Coronary artery (tissue), 2 donors: ENCODE measurements around the gene RPL6.

Source experiments
- DNase-seq: peaks from one replicate; pipeline ENCODE4 v3.0.0-alpha.2; 2017; ENCODE audit warnings: low spot score
- H3K27ac ChIP-seq, 2 donors: fragments of 200-600 bp; sonication (generic); one replicate each; pipeline ENCODE4 v1.5.1; 2016 to 2019
- H3K4me3 ChIP-seq: fragments of 200-600 bp; sonication (generic); 2 replicates; pipeline ENCODE4 v1.5.1; 2016; ENCODE audit warnings: mild to moderate bottlenecking, moderate library complexity
- CTCF ChIP-seq: fragments of 200-600 bp; sonication (generic); IDR thresholded peaks from one replicate; pipeline ENCODE4 v1.5.1; 2019; ENCODE audit warnings: antibody characterized with exemption

RPL6 gene

GRCh38 chr12:112357214-112357613 lies 52.2 kb downstream of the RPL6 start:
- no peak for TF ChIP-seq CTCF
- no peak for DNase-seq
- Histone ChIP-seq H3K4me3 (no peak overlapping the region), H3K27ac (no peak overlapping the region)
